Esophagus muscularis mucosa (tissue), 3 donors: ENCODE measurements around the gene CD8B.

Source experiments
- CTCF ChIP-seq, 3 experiments: fragments of 200-600 bp in 2 of 3; fragments of 450-650 bp in 1 of 3; sonication (generic) in 2 of 3; IDR thresholded peaks; one replicate each; pipeline ENCODE4 v1.5.1; 2017 to 2019; ENCODE audit warnings: antibody characterized with exemption in 3 of 3, mild to moderate bottlenecking in 2 of 3, moderate library complexity in 1 of 3
- POLR2A ChIP-seq: fragments of 450-650 bp; IDR thresholded peaks from one replicate; pipeline ENCODE4 v1.6.1; 2017; ENCODE audit warnings: antibody characterized with exemption, moderate library complexity, mild to moderate bottlenecking, low read depth

GRCh38 chr2:86826951-86827350, 34.7 kb downstream of the CD8B start:
- no peak for TF ChIP-seq CTCF (IDR thresholded peaks at IDR 0.05)
- no peak for TF ChIP-seq POLR2A
